K562 (cell line): ENCODE measurements around the gene NQO2. TPM values are rescaled to one million over a fixed set of nuclear protein-coding genes. Genes with fewer than 3 reads are reported as not detected.

ENCODE experiments used
- RB1 ChIP-seq: fragments of 450-650 bp; IDR thresholded peaks from 2 replicates; pipeline ENCODE4 v1.6.1; 2017; ENCODE audit warnings: low read depth, mild to moderate bottlenecking
- RBM22 ChIP-seq: fragments of 200-400 bp; formaldehyde crosslinking; IDR thresholded peaks from 2 replicates; pipeline ENCODE4 v1.6.1; 2018; ENCODE audit warnings: low read length, low read depth; ENCODE audit not compliant: poor library complexity, severe bottlenecking
- SAFB ChIP-seq: fragments of 200-400 bp; formaldehyde crosslinking; IDR thresholded peaks from 2 replicates; pipeline ENCODE4 v1.6.1; 2017; ENCODE audit warnings: low read depth, low read length, borderline replicate concordance
- TAF1 ChIP-seq: IDR thresholded peaks from 2 replicates; pipeline ENCODE4 v1.6.1; 2011; ENCODE audit warnings: mild to moderate bottlenecking, low read length, moderate library complexity; ENCODE audit not compliant: insufficient read depth, control insufficient read depth, severe bottlenecking; ENCODE audit errors: extremely low read depth
- ZFX ChIP-seq: sonication (generic); formaldehyde crosslinking; IDR thresholded peaks from 2 replicates; pipeline ENCODE4 v1.8.0; 2022; ENCODE audit warnings: mild to moderate bottlenecking, missing genetic modification reagents, moderate library complexity
- ZNF764 ChIP-seq: fragments of 250-450 bp; sonication (Bioruptor Pico); IDR thresholded peaks from 2 replicates; pipeline ENCODE4 v1.4.0; 2020; ENCODE audit warnings: low read depth, mild to moderate bottlenecking, moderate library complexity
- polyA plus RNA-seq, 8 experiments: library from polyadenylated mRNA; depleted of rRNA in 4 of 8; stranded (reverse) in 5 of 8; unstranded in 3 of 8; fragments of >200 nt; fragmentation: Nextera tagmentation in 2 of 8; fragmentation: Illumina TruSeq in 1 of 8; extraction: Ambion mirVana in 2 of 8; extraction: Trizol in 1 of 8; gene quantifications; 2 replicates each; pipeline versions ENCODE4 v1.2.1 to v1.2.3, GENCODE V29; 2011 to 2014; ENCODE audit warnings: inconsistent platforms in 1 of 8, missing spikeins in 1 of 8
- total RNA-seq, 7 experiments: library from RNA; depleted of rRNA in 6 of 7; stranded (reverse); fragments of >200 nt in 6 of 7; fragmentation: Illumina TruSeq in 2 of 7; extraction: Trizol in 2 of 7; gene quantifications; 2 replicates each; pipeline versions ENCODE4 v1.2.1 to v1.2.3, GENCODE V29; 2011 to 2021; ENCODE audit warnings: low replicate concordance in 1 of 7
- TF ChIP-seq, protein P1 (sequence below), 2 experiments: fragments of 450-650 bp; formaldehyde crosslinking in 1 of 2; IDR thresholded peaks; 2 replicates each; pipeline versions ENCODE4 v1.4.0 to v1.6.1; 2014 to 2020; ENCODE audit warnings: mild to moderate bottlenecking in 2 of 2, borderline replicate concordance in 1 of 2, low read depth in 1 of 2
- TF ChIP-seq, protein P2 (sequence below), 2 experiments: fragments of 450-650 bp in 1 of 2; IDR thresholded peaks; 2 replicates each; pipeline ENCODE4 v1.6.1; 2011 to 2017; ENCODE audit warnings: low read depth in 2 of 2, antibody characterized with exemption in 1 of 2, borderline replicate concordance in 1 of 2, low read length in 1 of 2, mild to moderate bottlenecking in 1 of 2, mixed read lengths in 1 of 2; ENCODE audit not compliant: control insufficient read depth in 1 of 2

Gene NQO2
- total and polyA plus RNA-seq, 9 of the 15 experiments (the other 6 are each of a cell fraction or from before 2014, with no cell fraction given): 54.6 to 214 (median 116) TPM

DNA sequence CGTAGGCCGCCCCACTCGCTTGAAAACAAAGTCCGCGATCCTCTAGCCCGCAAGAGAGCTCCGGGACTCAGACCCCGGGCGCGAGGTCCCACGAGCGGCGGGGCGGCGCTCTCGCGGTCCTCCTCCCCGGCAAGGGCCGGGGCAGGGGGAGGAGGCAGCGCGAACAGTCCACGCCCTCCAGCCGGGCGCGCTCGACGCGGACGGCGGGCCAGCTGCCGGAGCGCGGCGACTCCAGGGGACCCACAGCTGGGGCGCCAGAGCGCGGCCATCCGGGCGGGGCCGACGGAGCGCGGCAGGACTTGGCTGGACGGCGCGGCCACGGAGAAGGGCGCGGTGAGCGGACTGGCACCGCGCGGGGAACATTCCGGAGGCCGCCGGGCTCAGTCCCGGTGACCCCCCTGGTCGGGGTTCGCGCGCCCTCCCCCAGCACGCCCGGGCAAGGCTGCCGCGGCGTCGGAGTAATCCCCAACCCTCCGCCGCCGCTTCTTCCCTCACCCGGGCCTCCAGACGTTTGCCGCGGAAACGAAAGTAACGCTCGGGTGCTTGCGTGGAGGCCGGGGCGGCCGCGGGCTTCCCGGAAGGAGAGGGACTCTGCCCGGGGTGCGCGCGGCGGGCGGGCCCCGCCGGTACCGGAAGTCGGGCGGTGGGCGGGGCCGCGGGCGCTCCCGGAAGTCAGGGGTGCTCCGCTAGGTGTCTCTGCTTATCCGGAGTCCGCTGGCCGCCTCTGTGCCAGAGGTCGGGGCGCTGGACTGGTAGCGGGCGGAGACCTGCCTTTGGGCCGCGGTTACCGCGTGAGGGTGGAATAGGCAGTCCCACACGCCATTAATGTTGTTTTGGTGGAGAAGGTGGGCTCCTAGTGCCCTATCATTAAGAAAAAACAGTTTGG lies 68.9 kb downstream of the NQO2 start, which contains the start of gene RIPK1 (continued):
- TF ChIP-seq, protein P1, sequence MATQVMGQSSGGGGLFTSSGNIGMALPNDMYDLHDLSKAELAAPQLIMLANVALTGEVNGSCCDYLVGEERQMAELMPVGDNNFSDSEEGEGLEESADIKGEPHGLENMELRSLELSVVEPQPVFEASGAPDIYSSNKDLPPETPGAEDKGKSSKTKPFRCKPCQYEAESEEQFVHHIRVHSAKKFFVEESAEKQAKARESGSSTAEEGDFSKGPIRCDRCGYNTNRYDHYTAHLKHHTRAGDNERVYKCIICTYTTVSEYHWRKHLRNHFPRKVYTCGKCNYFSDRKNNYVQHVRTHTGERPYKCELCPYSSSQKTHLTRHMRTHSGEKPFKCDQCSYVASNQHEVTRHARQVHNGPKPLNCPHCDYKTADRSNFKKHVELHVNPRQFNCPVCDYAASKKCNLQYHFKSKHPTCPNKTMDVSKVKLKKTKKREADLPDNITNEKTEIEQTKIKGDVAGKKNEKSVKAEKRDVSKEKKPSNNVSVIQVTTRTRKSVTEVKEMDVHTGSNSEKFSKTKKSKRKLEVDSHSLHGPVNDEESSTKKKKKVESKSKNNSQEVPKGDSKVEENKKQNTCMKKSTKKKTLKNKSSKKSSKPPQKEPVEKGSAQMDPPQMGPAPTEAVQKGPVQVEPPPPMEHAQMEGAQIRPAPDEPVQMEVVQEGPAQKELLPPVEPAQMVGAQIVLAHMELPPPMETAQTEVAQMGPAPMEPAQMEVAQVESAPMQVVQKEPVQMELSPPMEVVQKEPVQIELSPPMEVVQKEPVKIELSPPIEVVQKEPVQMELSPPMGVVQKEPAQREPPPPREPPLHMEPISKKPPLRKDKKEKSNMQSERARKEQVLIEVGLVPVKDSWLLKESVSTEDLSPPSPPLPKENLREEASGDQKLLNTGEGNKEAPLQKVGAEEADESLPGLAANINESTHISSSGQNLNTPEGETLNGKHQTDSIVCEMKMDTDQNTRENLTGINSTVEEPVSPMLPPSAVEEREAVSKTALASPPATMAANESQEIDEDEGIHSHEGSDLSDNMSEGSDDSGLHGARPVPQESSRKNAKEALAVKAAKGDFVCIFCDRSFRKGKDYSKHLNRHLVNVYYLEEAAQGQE (IDR thresholded peaks at IDR 0.05; ENCODE audit: borderline replicate concordance): peak; percentile 37; the same call in 1 of the 2 replicates
- TF ChIP-seq, protein P1 (CRISPR knock-in tag; IDR thresholded peaks at IDR 0.05; ENCODE audit: low read depth): 0 out of 2 replicates have a peak, but pooled peaks have one; percentile 82
- TF ChIP-seq ZNF764 (CRISPR knock-in tag) (0 out of 2 replicates have a peak, but pooled peaks have one; percentile 8), ZFX (CRISPR knock-in tag) (peak; percentile 99), RB1 (peak; percentile 80), SAFB (peak; percentile 95), RBM22 (peak; percentile 83), TAF1 (peak; percentile 86)
- TF ChIP-seq, protein P2, sequence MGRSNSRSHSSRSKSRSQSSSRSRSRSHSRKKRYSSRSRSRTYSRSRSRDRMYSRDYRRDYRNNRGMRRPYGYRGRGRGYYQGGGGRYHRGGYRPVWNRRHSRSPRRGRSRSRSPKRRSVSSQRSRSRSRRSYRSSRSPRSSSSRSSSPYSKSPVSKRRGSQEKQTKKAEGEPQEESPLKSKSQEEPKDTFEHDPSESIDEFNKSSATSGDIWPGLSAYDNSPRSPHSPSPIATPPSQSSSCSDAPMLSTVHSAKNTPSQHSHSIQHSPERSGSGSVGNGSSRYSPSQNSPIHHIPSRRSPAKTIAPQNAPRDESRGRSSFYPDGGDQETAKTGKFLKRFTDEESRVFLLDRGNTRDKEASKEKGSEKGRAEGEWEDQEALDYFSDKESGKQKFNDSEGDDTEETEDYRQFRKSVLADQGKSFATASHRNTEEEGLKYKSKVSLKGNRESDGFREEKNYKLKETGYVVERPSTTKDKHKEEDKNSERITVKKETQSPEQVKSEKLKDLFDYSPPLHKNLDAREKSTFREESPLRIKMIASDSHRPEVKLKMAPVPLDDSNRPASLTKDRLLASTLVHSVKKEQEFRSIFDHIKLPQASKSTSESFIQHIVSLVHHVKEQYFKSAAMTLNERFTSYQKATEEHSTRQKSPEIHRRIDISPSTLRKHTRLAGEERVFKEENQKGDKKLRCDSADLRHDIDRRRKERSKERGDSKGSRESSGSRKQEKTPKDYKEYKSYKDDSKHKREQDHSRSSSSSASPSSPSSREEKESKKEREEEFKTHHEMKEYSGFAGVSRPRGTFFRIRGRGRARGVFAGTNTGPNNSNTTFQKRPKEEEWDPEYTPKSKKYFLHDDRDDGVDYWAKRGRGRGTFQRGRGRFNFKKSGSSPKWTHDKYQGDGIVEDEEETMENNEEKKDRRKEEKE (IDR thresholded peaks at IDR 0.05; ENCODE audit: borderline replicate concordance in 1 of 2, control insufficient read depth in 1 of 2, low read depth in 2 of 2, low read length in 1 of 2): peak in 1 of 2 experiments; percentile 87; a peak in 2 of 4 replicates
